Stimulated activated CD4-positive, alpha-beta T cell treated with anti-CD3 and anti-CD28 coated beads, Interleukin-4, amount 100 ng/mL, for 48 hours (primary cell): Measurements from ENCODE around the gene KLK15.

Experiments used
- DNase-seq, 2 donors: peaks; one replicate each; pipeline ENCODE4 v3.0.0-alpha.2; 2020; ENCODE audit warnings: low read depth in 2 of 2

KLK15 gene, protein sequence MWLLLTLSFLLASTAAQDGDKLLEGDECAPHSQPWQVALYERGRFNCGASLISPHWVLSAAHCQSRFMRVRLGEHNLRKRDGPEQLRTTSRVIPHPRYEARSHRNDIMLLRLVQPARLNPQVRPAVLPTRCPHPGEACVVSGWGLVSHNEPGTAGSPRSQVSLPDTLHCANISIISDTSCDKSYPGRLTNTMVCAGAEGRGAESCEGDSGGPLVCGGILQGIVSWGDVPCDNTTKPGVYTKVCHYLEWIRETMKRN

DNA sequence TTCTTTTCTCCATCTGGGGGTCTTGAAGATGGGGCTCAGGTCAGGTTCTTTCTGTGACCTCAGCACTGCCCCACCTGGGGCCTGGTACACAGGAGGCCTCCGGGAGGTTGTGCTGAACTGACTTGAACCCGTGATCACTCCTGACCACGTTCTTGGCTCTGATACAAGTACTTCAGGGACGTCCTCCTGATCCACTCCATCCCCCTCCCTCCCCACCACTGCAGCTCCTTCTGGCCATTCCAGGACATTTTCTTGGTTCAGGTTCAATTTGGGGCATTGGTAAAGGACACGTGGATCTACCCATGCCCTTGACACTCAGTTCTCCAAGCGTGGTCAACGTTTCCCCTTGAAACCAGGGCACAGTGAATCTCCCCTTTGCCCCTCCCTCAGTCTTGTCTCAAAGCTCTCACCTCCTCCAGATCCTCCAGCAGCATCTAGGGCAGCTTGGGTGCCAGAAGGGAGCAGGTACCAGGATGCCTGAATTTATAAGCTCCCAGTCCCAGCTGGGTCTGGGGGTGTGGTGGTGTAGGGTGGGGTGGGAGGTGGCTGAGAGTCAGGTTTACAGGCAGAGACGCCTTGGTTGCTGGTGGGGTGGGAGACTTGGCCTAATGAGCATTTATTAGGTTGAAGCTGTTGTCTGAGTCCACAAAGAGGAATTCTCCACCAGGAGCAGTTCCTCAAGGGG lies at the start of gene KLK15:
TSS of gene KLK15 (minus strand) at position 458 of the 685 bp plus-strand sequence. CDS start 2,082 bp downstream, outside the sequence.
- DNase-seq, result no peak

DNA sequence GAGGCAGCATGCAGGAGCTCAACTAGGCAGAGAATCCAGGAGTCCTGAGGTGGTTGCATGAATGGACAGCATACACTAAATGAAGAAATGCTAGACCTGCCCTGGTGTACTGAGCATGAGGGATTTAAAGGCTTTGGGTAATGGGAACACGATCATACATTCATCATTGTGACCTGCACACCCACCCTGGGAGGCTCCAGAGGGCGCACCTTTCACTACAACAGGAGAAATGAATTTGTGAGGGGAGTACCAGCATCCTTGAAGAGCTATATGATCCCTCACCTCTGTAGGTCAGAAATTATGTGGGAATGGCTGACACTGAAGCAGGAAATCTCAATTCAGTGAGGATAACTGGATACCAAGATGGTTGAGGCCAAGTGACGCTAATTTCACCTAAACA lies 48.8 kb upstream of the KLK15 start:
- no peak for DNase-seq

DNA sequence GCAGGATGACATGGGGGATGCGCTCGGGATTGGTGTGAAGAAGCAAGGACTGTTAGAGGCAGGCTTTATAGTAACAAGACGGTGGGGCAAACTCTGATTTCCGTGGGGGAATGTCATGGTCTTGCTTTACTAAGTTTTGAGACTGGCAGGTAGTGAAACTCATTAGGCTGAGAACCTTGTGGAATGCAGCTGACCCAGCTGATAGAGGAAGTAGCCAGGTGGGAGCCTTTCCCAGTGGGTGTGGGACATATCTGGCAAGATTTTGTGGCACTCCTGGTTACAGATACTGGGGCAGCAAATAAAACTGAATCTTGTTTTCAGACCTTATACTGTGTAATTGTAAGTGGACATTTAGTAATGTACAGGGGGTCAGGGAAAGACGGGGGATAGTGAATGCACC lies 46.9 kb upstream of the KLK15 start:
- no peak for DNase-seq

DNA sequence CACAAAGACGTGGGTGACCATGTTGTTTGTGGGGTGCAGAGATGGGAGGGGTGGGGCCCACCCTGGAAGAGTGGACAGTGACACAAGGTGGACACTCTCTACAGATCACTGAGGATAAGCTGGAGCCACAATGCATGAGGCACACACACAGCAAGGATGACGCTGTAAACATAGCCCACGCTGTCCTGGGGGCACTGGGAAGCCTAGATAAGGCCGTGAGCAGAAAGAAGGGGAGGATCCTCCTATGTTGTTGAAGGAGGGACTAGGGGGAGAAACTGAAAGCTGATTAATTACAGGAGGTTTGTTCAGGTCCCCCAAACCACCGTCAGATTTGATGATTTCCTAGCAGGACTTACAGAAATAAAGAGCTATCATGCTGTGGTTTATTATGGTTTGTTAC lies 45.5 kb upstream of the KLK15 start:
- no peak for DNase-seq

DNA sequence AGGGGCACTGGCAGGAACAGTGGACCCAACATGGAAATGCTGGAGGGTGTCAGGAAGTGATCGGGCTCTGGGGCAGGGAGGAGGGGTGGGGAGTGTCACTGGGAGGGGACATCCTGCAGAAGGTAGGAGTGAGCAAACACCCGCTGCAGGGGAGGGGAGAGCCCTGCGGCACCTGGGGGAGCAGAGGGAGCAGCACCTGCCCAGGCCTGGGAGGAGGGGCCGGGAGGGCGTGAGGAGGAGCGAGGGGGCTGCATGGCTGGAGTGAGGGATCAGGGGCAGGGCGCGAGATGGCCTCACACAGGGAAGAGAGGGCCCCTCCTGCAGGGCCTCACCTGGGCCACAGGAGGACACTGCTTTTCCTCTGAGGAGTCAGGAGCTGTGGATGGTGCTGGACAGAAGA lies 44.0 kb upstream of the KLK15 start:
- DNase-seq, result no peak

DNA sequence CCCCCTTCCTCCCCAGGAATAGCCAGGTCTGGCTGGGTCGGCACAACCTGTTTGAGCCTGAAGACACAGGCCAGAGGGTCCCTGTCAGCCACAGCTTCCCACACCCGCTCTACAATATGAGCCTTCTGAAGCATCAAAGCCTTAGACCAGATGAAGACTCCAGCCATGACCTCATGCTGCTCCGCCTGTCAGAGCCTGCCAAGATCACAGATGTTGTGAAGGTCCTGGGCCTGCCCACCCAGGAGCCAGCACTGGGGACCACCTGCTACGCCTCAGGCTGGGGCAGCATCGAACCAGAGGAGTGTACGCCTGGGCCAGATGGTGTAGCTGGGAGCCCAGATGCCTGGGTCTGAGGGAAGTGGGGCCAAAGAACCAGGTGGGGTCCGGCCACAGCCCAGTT lies 43.1 kb upstream of the KLK15 start:
- DNase-seq, result no peak

DNA sequence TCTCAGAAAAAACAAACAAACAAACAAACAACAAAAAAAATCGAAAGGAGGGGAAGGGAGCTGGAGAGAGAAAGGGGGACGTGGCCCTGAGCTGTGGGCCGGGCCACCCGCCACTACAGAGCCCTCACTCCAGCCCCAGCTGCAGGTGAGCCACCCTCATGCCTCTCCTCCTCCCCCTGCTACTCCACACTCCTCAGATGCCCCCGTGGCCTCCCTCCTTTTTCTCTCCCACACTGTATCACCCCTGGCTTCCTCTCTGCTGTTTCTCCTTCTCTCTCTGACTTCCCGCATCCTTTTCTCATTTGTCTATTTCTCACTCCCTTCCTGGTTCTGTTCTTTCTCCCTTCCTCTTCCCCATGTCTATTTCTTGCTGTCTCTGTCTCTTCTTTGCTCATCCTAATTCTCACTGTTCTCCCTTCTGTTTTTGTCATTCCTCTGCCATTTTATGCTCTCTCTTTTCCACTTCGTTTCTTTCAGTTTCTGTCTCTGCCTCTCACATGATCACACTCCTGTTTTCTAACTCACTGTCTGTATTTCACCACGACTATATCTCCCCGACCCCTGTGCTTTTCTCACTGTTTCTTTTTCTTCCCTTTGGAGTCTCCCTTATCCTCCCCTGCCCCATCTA lies 42.5 kb upstream of the KLK15 start:
- no peak for DNase-seq

DNA sequence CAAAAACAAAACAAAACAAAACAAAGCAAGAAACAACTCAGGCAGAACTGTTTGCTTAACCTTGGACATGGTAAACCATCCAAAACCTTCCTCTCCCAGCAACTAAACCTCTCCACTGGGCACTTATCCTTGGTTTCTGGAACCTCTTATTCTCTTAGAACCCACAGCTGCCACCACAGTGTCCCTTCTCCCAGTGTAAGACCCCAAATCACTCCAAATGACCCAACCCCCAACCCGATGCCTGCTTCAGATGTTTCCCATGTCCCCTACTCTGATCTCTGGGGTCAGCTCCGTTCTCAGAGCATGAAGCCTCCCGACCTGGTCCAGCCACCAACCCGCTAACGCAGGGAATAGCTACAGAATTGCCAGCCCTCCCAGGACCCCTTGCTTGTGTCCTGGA lies 40.8 kb upstream of the KLK15 start:
- no peak for DNase-seq

DNA sequence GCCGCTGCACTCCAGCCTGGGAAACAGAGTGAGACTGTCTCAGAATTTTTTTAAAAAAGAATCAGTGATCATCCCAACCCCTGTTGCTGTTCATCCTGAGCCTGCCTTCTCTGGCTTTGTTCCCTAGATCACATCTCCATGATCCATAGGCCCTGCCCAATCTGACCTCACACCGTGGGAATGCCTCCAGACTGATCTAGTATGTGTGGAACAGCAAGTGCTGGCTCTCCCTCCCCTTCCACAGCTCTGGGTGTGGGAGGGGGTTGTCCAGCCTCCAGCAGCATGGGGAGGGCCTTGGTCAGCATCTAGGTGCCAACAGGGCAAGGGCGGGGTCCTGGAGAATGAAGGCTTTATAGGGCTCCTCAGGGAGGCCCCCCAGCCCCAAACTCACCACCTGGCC lies 39.7 kb upstream of the KLK15 start, which contains the start of gene KLK2:
TSS of gene KLK2 (plus strand) at position 384 of the 400 bp plus-strand sequence. CDS start 35 bp downstream, outside the sequence.
- DNase-seq, result no peak

DNA sequence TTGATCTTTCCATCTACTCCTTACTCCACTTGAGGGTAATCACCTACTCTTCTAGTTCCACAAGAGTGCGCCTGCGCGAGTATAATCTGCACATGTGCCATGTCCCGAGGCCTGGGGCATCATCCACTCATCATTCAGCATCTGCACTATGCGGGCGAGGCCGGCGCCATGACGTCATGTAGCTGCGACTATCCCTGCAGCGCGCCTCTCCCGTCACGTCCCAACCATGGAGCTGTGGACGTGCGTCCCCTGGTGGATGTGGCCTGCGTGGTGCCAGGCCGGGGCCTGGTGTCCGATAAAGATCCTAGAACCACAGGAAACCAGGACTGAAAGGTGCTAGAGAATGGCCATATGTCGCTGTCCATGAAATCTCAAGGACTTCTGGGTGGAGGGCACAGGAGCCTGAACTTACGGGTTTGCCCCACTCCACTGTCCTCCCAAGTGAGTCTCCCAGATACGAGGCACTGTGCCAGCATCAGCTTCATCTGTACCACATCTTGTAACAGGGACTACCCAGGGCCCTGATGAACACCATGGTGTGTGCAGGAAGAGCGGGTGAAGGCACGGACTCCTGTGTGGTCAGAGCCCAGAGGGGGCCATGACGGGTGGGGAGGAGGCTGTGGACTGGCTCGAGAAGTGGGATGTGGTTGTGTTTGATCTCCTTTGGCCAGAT lies 37.2 kb upstream of the KLK15 start:
- DNase-seq, result peak; percentile 12 to 24

DNA sequence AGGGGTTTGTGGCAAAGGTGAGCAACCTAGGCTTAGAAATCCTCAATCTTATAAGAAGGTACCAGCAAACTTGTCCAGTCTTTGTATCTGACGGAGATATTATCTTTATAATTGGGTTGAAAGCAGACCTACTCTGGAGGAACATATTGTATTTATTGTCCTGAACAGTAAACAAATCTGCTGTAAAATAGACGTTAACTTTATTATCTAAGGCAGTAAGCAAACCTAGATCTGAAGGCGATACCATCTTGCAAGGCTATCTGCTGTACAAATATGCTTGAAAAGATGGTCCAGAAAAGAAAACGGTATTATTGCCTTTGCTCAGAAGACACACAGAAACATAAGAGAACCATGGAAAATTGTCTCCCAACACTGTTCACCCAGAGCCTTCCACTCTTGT lies 36.1 kb upstream of the KLK15 start:
- no peak for DNase-seq

DNA sequence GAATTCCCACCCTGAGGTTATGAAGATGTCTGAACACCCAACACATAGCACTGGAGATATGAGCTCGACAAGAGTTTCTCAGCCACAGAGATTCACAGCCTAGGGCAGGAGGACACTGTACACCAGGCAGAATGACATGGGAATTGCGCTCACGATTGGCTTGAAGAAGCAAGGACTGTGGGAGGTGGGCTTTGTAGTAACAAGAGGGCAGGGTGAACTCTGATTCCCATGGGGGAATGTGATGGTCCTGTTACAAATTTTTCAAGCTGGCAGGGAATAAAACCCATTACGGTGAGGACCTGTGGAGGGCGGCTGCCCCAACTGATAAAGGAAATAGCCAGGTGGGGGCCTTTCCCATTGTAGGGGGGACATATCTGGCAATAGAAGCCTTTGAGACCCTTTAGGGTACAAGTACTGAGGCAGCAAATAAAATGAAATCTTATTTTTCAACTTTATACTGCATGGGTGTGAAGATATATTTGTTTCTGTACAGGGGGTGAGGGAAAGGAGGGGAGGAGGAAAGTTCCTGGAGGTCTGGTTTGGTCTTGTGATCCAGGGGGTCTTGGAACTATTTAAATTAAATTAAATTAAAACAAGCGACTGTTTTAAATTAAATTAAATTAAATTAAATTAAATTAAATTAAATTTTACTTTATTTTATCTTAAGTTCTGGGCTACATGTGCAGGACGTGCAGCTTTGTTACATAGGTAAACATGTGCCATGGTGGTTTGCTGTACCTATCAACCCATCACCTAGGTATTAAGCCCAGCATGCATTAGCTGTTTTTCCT lies 28.3 kb upstream of the KLK15 start:
- DNase-seq, result no peak

DNA sequence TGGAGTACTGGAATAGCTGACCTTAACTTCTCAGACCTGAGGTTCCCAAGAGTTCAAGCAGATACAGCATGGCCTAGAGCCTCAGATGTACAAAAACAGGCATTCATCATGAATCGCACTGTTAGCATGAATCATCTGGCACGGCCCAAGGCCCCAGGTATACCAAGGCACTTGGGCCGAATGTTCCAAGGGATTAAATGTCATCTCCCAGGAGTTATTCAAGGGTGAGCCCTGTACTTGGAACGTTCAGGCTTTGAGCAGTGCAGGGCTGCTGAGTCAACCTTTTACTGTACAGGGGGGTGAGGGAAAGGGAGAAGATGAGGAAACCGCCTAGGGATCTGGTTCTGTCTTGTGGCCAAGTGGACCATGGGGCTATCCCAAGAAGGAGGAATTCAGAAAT lies 27.6 kb upstream of the KLK15 start:
- no peak for DNase-seq

DNA sequence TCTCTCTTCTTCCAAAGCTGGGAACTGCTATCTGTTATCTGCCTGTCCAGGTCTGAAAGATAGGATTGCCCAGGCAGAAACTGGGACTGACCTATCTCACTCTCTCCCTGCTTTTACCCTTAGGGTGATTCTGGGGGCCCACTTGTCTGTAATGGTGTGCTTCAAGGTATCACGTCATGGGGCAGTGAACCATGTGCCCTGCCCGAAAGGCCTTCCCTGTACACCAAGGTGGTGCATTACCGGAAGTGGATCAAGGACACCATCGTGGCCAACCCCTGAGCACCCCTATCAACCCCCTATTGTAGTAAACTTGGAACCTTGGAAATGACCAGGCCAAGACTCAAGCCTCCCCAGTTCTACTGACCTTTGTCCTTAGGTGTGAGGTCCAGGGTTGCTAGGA lies 26.5 kb upstream of the KLK15 start:
- DNase-seq, result no peak

DNA sequence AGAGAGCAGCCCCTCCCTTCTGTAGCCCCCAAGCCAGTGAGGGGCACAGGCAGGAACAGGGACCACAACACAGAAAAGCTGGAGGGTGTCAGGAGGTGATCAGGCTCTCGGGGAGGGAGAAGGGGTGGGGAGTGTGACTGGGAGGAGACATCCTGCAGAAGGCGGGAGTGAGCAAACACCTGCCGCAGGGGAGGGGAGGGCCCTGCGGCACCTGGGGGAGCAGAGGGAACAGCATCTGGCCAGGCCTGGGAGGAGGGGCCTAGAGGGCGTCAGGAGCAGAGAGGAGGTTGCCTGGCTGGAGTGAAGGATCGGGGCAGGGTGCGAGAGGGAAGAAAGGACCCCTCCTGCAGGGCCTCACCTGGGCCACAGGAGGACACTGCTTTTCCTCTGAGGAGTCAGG lies 25.5 kb upstream of the KLK15 start:
- no peak for DNase-seq

DNA sequence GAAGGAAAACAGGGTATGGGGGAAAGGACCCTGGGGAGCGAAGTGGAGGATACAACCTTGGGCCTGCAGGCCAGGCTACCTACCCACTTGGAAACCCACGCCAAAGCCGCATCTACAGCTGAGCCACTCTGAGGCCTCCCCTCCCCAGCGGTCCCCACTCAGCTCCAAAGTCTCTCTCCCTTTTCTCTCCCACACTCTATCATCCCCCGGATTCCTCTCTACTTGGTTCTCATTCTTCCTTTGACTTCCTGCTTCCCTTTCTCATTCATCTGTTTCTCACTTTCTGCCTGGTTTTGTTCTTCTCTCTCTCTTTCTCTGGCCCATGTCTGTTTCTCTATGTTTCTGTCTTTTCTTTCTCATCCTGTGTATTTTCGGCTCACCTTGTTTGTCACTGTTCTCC lies 24.0 kb upstream of the KLK15 start:
- no peak for DNase-seq

DNA sequence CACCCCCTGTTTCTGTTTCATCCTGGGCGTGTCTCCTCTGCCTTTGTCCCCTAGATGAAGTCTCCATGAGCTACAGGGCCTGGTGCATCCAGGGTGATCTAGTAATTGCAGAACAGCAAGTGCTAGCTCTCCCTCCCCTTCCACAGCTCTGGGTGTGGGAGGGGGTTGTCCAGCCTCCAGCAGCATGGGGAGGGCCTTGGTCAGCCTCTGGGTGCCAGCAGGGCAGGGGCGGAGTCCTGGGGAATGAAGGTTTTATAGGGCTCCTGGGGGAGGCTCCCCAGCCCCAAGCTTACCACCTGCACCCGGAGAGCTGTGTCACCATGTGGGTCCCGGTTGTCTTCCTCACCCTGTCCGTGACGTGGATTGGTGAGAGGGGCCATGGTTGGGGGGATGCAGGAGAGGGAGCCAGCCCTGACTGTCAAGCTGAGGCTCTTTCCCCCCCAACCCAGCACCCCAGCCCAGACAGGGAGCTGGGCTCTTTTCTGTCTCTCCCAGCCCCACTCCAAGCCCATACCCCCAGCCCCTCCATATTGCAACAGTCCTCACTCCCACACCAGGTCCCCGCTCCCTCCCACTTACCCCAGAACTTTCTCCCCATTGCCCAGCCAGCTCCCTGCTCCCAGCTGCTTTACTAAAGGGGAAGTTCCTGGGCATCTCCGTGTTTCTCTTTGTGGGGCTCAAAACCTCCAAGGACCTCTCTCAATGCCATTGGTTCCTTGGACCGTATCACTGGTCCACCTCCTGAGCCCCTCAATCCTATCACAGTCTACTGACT lies 21.4 kb upstream of the KLK15 start, which contains the start of gene KLK3:
TSS of gene KLK3 (plus strand) at position 280 of the 775 bp plus-strand sequence. CDS start at position 321, 41 bp downstream.
- no peak for DNase-seq

DNA sequence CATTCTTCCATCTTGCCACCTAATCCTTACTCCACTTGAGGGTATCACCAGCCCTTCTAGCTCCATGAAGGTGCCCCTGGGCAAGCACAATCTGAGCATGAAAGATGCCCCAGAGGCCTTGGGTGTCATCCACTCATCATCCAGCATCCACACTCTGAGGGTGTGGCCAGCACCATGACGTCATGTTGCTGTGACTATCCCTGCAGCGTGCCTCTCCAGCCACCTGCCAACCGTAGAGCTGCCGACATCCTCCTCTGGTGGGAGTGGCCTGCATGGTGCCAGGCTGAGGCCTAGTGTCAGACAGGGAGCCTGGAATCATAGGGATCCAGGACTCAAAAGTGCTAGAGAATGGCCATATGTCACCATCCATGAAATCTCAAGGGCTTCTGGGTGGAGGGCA lies 18.2 kb upstream of the KLK15 start:
- no peak for DNase-seq

DNA sequence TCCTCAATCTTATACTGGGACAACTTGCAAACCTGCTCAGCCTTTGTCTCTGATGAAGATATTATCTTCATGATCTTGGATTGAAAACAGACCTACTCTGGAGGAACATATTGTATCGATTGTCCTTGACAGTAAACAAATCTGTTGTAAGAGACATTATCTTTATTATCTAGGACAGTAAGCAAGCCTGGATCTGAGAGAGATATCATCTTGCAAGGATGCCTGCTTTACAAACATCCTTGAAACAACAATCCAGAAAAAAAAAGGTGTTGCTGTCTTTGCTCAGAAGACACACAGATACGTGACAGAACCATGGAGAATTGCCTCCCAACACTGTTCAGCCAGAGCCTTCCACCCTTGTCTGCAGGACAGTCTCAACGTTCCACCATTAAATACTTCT lies 17.4 kb upstream of the KLK15 start:
- DNase-seq, result no peak

DNA sequence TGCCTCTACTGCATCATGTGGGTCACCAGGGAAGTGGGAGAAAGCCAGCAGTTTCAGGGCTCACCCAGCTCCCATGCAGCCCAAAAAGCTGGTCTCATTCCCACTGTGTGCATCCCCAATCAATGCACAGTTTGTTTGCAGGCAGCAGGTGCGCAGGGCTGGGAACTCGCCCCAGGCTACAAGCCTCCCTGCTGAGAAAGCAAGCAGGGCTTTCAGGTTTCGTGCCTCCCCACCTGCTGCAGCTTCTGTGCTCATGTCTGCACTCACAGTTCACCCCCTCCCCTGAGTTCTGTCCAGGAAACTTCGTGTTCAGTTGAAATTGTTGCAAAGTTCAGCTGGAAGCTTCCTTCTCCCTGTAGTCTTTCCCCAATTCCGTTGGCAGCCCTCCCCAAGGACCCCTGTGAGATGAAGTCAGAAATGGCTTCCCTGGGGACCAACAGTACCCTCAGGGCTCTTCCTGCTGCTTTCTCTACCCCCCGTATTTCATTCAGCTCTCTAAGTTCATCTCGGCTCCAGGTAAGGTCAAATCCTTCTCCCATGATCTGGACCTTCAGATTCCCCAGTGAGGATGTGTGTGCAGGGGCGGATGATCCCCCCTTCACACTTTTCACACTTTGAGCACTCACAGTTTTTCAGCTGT lies 11.0 kb upstream of the KLK15 start:
- no peak for DNase-seq
